Endothelial cell of umbilical vein (primary cell): ENCODE measurements around the gene NTN4. TPM values are rescaled to one million over a fixed set of nuclear protein-coding genes. Genes with fewer than 3 reads are reported as not detected.

Experiments used
- BruUV-seq: library from RNA; stranded (reverse); fragments of 400-500 nt; replicated peaks from 2 replicates; lab custom pipeline; 2021; lab: Mats Ljungman, UMichigan
- CTCF ChIA-PET: fragments of 300-600, 350-600 bp; sonication (Branson Sonifier 250); formaldehyde crosslinking; loops from one replicate; lab custom pipeline; 2021; ENCODE audit warnings: antibody characterized with exemption, inconsistent platforms; lab: Charles Lee
- POLR2A ChIA-PET: fragments of 300-600, 350-600 bp; sonication (Branson Sonifier 250); formaldehyde crosslinking; loops from one replicate; lab custom pipeline; 2021; ENCODE audit warnings: antibody characterized with exemption, inconsistent platforms; lab: Charles Lee
- DNase-seq: peaks from one replicate; pipeline ENCODE4 v3.0.0-alpha.2; 2011; ENCODE audit warnings: low read depth, low spot score
- FAIRE-seq: peaks from 2 replicates; lab custom pipeline; 2011; peaks lifted over from hg19 to GRCh38; lab: Jason Lieb, UNC
- H2AFZ ChIP-seq: 2 replicates; pipeline ENCODE4 v1.6.0; 2012; ENCODE audit warnings: low read depth, low read length, control low read depth, inconsistent platforms
- H3K27ac ChIP-seq: 2 replicates; pipeline ENCODE4 v1.5.1; 2011; ENCODE audit warnings: low read depth, mild to moderate bottlenecking, control low read depth, low read length, moderate library complexity; ENCODE audit not compliant: insufficient read depth
- H3K27me3 ChIP-seq, 2 experiments: 2 replicates each; pipeline versions ENCODE4 v1.6.0 to v1.6.1; 2011; ENCODE audit warnings: low read length in 2 of 2, mixed read lengths in 1 of 2; ENCODE audit not compliant: control insufficient read depth in 2 of 2, insufficient read depth in 2 of 2
- H3K36me3 ChIP-seq, 2 experiments: 2 replicates in 1 of 2; 3 replicates in 1 of 2; pipeline ENCODE4 v1.5.1; 2011; ENCODE audit warnings: low read length in 2 of 2, mild to moderate bottlenecking in 1 of 2, moderate library complexity in 1 of 2; ENCODE audit not compliant: control insufficient read depth in 2 of 2, insufficient read depth in 2 of 2; ENCODE audit errors: extremely low read depth in 1 of 2
- H3K4me1 ChIP-seq: 3 replicates; pipeline ENCODE4 v1.5.1; 2011; ENCODE audit warnings: mild to moderate bottlenecking, low read length; ENCODE audit not compliant: control insufficient read depth, insufficient read depth; ENCODE audit errors: extremely low read depth
- H3K4me2 ChIP-seq: 2 replicates; pipeline ENCODE4 v1.6.1; 2011; ENCODE audit warnings: low read length, control low read depth, mixed read lengths; ENCODE audit not compliant: insufficient read depth
- H3K4me3 ChIP-seq, 3 experiments: fragments of 200-600 bp in 1 of 3; sonication (generic), shearing (Covaris generic) in 1 of 3; replicated peaks in 1 of 3; 2 replicates each; pipeline ENCODE4 v1.5.1; 2011 to 2016; ENCODE audit warnings: control low read depth in 3 of 3, low read length in 3 of 3, mild to moderate bottlenecking in 2 of 3, inconsistent platforms in 1 of 3, low read depth in 1 of 3, moderate library complexity in 1 of 3; ENCODE audit not compliant: insufficient read depth in 1 of 3
- H3K79me2 ChIP-seq: 2 replicates; pipeline ENCODE4 v1.6.0; 2012; ENCODE audit warnings: low read length, inconsistent platforms; ENCODE audit not compliant: control insufficient read depth, insufficient read depth
- H3K9ac ChIP-seq: replicated peaks from 2 replicates; pipeline ENCODE3; 2011; ENCODE audit warnings: low read length, control low read depth; ENCODE audit not compliant: insufficient read depth; ENCODE audit errors: extremely low read depth
- H3K9me1 ChIP-seq: replicated peaks from 3 replicates; pipeline ENCODE4 v1.6.0; 2011; ENCODE audit warnings: mild to moderate bottlenecking, low read length; ENCODE audit not compliant: control insufficient read depth, insufficient read depth; ENCODE audit errors: extremely low read depth
- H3K9me3 ChIP-seq: replicated peaks from 2 replicates; pipeline ENCODE4 v1.5.1; 2012; ENCODE audit warnings: low read length, inconsistent platforms; ENCODE audit not compliant: control insufficient read depth, insufficient read depth
- H4K20me1 ChIP-seq: replicated peaks from 2 replicates; pipeline ENCODE3; 2011; ENCODE audit warnings: mild to moderate bottlenecking, low read length; ENCODE audit not compliant: control insufficient read depth, insufficient read depth; ENCODE audit errors: extremely low read depth
- EZH2 ChIP-seq: IDR thresholded peaks from 2 replicates; pipeline ENCODE4 v1.6.1; 2012; ENCODE audit warnings: borderline replicate concordance, low read depth, mild to moderate bottlenecking, moderate library complexity, low read length, inconsistent platforms; ENCODE audit not compliant: severe bottlenecking
- FOS ChIP-seq: IDR thresholded peaks from 2 replicates; pipeline ENCODE4 v1.6.1; 2011; ENCODE audit warnings: mild to moderate bottlenecking, low read length, moderate library complexity, borderline replicate concordance; ENCODE audit not compliant: insufficient read depth
- GATA2 ChIP-seq: IDR thresholded peaks from 2 replicates; pipeline ENCODE4 v1.7.0; 2011; ENCODE audit warnings: low read depth, mild to moderate bottlenecking, moderate library complexity, mixed read lengths, low read length; ENCODE audit not compliant: insufficient read length, insufficient read depth
- JUN ChIP-seq: IDR thresholded peaks from 2 replicates; pipeline ENCODE4 v1.6.1; 2011; ENCODE audit warnings: borderline replicate concordance, low read depth; ENCODE audit not compliant: insufficient read length, insufficient read depth
- MYC ChIP-seq: IDR thresholded peaks from one replicate; pipeline ENCODE4 v1.6.1; 2011; ENCODE audit warnings: mild to moderate bottlenecking, low read depth, low read length
- POLR2A ChIP-seq: IDR thresholded peaks from 2 replicates; pipeline ENCODE4 v1.6.1; 2012; ENCODE audit warnings: low read depth, mild to moderate bottlenecking, control low read depth, low read length
- POLR2AphosphoS5 ChIP-seq: IDR thresholded peaks from 2 replicates; pipeline ENCODE4 v1.6.1; 2012; ENCODE audit warnings: low read depth, mild to moderate bottlenecking, control low read depth, low read length, moderate library complexity; ENCODE audit not compliant: insufficient read depth
- dilution Hi-C: fragments of 300-500 bp; cut with MboI; formaldehyde crosslinking; loops from one replicate; pipeline ENCODE4 v1.15.0; 2019; ENCODE audit warnings: low sequenced_read_pairs; ENCODE audit not compliant: extremely low pct_ligation_motif_present
- intact Hi-C: fragments of 100-400 bp; cut with micrococcal nuclease; formaldehyde crosslinking; loops from one replicate; pipeline ENCODE4 v1.10.0; 2022
- polyA plus RNA-seq, 4 experiments: library from polyadenylated mRNA; depleted of rRNA in 3 of 4; stranded (reverse) in 3 of 4; unstranded in 1 of 4; fragments of >200 nt; gene quantifications; 2 replicates each; pipeline versions ENCODE4 v1.2.1 to v1.2.3, GENCODE V29; 2011 to 2012; ENCODE audit warnings: missing spikeins in 1 of 4
- total RNA-seq: library from RNA; stranded (reverse); gene quantifications from 2 replicates; pipeline ENCODE4 v1.2.3, GENCODE V29; 2021
- TF ChIP-seq, protein P1 (sequence below): IDR thresholded peaks from 2 replicates; pipeline ENCODE4 v1.6.1; 2011; ENCODE audit not compliant: insufficient read depth, insufficient read length
- TF ChIP-seq, protein P2 (sequence below), 2 donors: IDR thresholded peaks; 1 replicate in 1 of 2; 2 replicates in 1 of 2; pipeline ENCODE4 v1.5.1; 2011; ENCODE audit warnings: low read length in 2 of 2, mild to moderate bottlenecking in 2 of 2, moderate library complexity in 2 of 2, control low read depth in 1 of 2, inconsistent platforms in 1 of 2, low read depth in 1 of 2; ENCODE audit not compliant: insufficient read depth in 1 of 2; ENCODE audit errors: extremely low read depth in 1 of 2

Gene NTN4
- total and polyA plus RNA-seq, 2 donors (not counting 3 experiments of a cell fraction or from before 2014, with no cell fraction given) = 120 to 317 TPM

DNA sequence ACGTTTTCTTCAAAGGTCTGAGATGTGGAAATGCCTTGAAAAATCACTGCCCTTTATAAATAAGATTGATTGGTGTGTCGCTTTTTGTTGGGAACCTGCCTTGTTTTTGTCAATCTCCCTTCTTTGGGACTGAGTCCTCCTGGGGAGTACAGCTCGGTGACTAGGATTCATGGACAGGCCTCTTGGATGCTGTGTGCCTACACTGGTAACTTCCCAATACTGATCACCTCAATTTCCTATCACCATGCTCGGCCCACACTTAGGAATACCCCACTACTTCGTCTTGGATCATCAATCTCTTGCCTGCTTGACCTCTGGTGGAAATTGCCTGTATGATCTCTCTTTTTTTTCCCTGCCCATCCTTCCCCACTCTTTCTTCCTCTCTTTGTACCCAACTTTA, 34.2 kb downstream of the NTN4 start:
- Histone ChIP-seq H4K20me1 (no peaks in the 10 kb centered on the region), H3K27me3 (no peaks in the 10 kb centered on the region), H3K9me3 (no peaks in the 10 kb centered on the region), H3K4me3 (no peak overlapping the region), H2AFZ (no peak overlapping the region), H3K79me2 (no peaks in the 10 kb centered on the region), H3K27ac (no peak overlapping the region), H3K4me2 (no peak overlapping the region), H3K9me1 (no peaks in the 10 kb centered on the region), H3K36me3 (peaks cover 0 to 7% of the 10 kb centered on the region in 2 experiments), H3K4me1 (no peaks in the 10 kb centered on the region), H3K9ac (no peak overlapping the region)
- intact Hi-C loops (no loop called here), dilution Hi-C loops (no loop called here)
- POLR2A ChIA-PET = no interaction called here
- CTCF ChIA-PET = no interaction called here
- BruUV-seq = no TSS peak
- TF ChIP-seq, protein P1, sequence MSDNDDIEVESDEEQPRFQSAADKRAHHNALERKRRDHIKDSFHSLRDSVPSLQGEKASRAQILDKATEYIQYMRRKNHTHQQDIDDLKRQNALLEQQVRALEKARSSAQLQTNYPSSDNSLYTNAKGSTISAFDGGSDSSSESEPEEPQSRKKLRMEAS = no peak
- no peak for TF ChIP-seq FOS
- TF ChIP-seq POLR2A = no peak
- TF ChIP-seq GATA2 = no peak
- no peak for TF ChIP-seq MYC
- no peak for TF ChIP-seq EZH2
- TF ChIP-seq, protein P2, sequence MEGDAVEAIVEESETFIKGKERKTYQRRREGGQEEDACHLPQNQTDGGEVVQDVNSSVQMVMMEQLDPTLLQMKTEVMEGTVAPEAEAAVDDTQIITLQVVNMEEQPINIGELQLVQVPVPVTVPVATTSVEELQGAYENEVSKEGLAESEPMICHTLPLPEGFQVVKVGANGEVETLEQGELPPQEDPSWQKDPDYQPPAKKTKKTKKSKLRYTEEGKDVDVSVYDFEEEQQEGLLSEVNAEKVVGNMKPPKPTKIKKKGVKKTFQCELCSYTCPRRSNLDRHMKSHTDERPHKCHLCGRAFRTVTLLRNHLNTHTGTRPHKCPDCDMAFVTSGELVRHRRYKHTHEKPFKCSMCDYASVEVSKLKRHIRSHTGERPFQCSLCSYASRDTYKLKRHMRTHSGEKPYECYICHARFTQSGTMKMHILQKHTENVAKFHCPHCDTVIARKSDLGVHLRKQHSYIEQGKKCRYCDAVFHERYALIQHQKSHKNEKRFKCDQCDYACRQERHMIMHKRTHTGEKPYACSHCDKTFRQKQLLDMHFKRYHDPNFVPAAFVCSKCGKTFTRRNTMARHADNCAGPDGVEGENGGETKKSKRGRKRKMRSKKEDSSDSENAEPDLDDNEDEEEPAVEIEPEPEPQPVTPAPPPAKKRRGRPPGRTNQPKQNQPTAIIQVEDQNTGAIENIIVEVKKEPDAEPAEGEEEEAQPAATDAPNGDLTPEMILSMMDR (IDR thresholded peaks at IDR 0.05; ENCODE audit: extremely low read depth in 1 of 2, insufficient read depth in 1 of 2, low read depth in 1 of 2, low read length in 2 of 2) = no peak
- no peak for TF ChIP-seq POLR2AphosphoS5
- no peak for TF ChIP-seq JUN
- DNase-seq = no peak
- no peak for FAIRE-seq
